GM21390 (cell line): ENCODE results near the gene FKBP6.
A peak's percentile ranks its signal among the peaks of the same experiment; 100 is the strongest.
"Not testable (repeated sequence)": the region's sequence is repeated elsewhere in the genome, so short reads cannot be mapped to it uniquely, and the experiment has no call there.

Experiments used
- ATAC-seq: cut with Tn5 transposase; IDR thresholded peaks from one replicate; pipeline ENCODE4 v1.9.1; 2021; ENCODE audit not compliant: unreplicated experiment

FKBP6 gene, protein sequence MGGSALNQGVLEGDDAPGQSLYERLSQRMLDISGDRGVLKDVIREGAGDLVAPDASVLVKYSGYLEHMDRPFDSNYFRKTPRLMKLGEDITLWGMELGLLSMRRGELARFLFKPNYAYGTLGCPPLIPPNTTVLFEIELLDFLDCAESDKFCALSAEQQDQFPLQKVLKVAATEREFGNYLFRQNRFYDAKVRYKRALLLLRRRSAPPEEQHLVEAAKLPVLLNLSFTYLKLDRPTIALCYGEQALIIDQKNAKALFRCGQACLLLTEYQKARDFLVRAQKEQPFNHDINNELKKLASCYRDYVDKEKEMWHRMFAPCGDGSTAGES

GRCh38 chr7:73327922-73328321 is at the start of gene FKBP6, which contains the start of gene TRIM50:
TSS of gene FKBP6 (plus strand) at chr7:73328161. CDS start at chr7:73328429, 268 bp downstream.
TSS of gene TRIM50 (minus strand) at chr7:73328082. CDS start at chr7:73324787, 3,295 bp downstream.
- ATAC-seq, result not testable (repeated sequence)

- ATAC-seq, result not testable (repeated sequence)
Observed at GRCh38 chr7:73297235-73297634, 30.7 kb upstream of the FKBP6 start.

DNA sequence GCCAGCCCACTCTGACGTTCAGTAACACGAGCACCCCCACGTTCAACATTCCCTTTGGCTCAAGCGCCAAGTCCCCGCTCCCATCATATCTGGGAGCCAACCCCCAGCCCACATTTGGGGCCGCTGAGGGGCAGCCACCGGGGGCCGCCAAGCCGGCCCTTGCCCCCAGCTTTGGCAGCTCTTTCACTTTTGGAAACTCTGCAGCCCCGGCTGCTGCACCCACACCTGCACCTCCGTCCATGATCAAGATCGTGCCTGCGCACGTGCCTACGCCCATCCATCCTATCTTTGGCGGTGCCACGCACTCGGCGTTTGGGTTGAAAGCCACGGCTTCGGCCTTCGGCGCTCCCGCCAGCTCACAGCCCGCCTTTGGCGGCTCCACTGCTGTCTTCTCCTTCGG is 30.3 kb upstream of the FKBP6 start:
- ATAC-seq, result not testable (repeated sequence)

DNA sequence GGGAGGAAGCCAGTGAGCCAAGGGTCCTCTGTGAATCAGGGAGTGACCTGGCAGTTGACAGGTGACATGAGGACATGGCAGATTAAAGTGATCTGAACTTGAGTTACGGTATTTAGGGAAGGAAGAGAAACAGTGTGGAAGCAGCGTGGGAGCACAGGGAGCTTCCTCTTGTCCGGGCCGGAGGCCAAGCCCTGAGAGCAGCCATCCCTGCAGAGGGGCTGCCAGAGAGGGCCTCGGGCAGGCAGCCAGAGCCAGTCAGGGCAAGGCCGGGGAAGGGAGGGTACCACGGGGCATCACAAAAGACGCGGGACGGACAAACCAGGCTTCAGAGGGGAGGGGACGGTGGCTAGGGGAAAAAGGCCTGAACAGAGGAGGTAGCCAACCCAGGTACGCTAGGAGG is 28.1 kb upstream of the FKBP6 start:
- not testable (repeated sequence) for ATAC-seq

DNA sequence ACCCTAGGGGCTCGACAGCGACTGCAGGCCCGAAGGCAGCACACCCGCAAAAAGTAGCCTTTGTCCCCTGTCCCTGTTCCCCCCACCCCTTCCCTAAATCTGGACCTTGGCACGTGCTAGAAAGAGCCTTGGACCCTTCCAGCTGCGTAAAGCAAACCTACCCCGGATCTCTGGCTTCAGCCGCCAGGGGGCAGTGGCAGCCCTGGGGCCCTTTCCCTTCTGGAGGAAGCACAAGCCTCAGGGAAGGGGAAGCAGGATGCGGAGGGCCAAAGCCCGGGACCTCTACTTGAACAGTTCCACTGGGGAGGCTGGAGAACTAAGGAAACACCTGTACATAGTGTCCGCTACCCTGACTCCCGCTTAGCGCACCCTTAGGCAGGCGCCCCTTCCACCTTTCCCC is 26.9 kb upstream of the FKBP6 start:
- not testable (repeated sequence) for ATAC-seq

GRCh38 chr7:73302846-73303245 is 25.1 kb upstream of the FKBP6 start:
- not testable (repeated sequence) for ATAC-seq

DNA sequence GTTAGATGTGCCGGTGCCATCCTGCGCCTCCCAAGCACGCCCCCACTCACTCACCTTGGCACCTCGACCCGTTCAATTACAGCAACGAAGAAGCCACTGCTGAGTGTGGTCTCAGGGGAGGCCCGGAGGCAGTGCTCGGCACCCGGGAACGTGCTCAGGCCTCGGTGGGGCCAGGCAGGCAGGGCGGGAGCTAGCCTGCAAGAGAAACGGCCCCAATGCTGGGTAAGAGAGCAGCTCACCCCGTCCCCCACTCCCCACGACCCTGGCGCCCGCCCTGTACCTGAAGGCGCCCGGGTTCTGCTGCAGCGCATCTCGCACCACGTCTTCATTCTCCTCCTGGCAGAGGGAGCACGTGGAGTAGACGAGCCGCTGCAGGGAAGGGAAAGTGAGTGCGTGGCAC is 24.4 kb upstream of the FKBP6 start:
- ATAC-seq, result no peak

DNA sequence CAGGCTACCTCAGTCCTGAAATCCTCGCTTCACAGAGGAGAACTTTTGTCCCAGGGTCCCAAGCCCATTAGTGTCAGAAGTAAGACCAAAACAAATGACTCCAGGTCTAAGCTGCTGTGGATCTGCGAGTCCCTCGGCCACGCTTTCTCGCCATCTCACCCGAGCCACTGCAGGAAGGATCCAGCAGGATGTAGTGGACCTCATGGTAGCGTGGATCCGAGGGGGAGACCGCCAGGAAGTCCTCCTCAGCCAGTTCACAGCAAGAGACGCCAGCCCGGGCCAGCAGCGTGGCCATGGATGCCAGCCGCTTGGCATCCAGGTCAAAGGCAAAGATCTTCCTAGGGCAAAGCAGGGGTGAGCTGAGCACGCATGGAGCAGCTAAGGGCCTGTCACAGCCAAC is 23.9 kb upstream of the FKBP6 start:
- ATAC-seq, result no peak

- ATAC-seq, result not testable (repeated sequence)
Observed at GRCh38 chr7:73304612-73305387, 23.2 kb upstream of the FKBP6 start.

DNA sequence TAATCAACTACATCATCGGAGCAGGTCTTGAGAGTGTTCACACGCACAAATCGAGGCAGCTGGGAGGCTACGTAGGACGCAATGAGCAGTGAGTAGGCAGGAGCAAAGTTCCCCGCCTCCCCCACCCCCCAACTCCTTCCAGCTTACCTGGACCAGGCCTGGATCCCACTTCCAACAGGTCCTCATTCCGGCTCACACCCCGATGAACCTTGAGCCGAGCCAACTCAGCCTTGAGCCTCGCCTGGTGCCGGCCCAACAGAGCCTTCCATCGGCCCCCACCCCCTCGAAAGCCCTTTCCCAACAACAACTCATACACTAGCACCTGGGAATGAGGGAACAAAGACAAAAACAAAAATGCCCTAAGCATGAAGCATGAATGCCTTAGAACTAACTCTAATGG is 20.5 kb upstream of the FKBP6 start:
- ATAC-seq, result no peak

DNA sequence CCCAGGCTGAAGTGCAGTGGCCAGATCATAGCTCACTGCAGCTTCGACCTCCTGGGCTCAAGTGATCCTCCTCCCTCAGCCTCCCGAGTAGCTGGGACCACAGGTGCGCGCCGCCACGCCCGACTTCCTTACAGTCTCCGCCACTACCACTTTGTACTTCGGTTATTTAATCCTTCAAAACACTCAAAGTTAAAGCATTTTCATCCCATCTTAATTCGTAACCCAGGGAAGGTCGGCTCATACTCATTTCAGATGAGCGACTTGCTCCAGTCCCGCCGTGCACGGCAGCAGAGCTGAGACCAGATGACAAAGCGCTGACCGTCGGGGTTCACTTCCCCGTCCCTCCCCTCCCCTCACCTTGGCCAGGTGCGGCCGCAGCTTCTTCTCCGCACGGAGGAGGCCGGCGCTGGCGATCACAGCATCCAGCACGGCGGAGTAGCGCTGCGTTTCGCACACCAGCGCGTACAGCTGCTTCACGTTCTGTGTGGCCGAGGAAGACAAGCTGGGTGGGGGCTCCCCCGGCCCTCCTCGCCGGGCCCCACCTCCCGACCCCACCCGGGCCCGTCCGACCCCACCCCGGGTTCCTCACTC is 19.8 kb upstream of the FKBP6 start:
- ATAC-seq, result peak; percentile 26

GRCh38 chr7:73308665-73309214 is 19.2 kb upstream of the FKBP6 start, which contains the start of gene NSUN5:
TSS of gene NSUN5 (minus strand) at chr7:73308826. CDS start at chr7:73308790, 36 bp downstream.
- ATAC-seq, result peak; percentile 92

DNA sequence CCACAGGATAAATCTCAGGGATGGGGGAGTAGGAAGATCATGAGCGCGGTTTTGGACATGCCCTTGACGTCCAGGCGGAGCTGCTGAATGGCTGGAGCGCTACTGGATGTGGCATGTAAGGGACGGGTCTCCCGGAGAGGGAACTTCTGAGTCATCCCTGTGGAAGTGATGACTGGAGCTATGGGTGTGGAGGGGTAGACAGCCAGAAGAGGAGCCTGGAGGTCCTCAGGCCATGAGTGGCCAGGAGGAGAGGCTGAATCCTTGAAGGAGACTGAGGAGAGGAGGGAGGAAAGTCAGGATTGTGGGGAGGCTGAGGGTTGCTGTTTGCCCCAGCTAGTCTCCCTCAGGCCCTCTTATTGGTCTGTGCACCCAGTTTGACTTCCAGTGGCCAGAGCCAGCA is 16.5 kb upstream of the FKBP6 start:
- ATAC-seq, result not testable (repeated sequence)

DNA sequence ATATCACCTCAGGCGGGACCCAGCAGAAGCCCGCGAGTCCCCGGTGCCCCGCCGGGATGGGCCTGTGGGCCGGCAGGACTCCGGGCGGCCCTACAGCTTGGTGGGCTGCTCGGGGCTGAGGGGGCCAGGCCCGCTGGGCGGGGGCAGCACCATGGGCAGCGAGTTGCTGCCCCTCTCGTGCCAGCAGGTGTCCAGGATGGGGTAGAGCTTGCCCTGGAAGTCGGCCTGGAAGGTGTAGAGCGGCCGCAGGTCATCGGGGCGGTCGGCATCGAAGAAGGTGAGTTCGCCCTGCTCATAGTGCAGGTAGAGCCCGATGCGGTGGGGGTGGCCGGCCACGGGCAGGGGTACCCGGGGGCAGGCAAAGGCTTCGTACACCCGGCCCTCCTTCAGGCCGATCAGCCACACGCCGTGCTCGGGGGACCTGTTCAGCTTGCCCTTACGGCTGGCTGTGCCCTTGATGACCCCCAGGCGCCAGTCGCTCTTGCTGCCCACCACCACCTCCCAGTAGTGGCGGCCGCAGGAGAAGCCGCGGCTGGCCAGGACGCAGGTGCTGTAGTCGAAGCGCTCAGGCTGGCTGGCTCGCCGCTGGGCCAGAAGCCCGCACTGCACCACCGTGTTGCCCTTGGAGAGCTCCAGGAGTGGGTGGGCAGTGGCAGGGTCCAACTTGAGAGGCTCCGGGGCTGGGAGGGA is 15.0 kb upstream of the FKBP6 start:
- no peak for ATAC-seq

GRCh38 chr7:73313521-73313906 is 14.4 kb upstream of the FKBP6 start:
- ATAC-seq, result no peak

DNA sequence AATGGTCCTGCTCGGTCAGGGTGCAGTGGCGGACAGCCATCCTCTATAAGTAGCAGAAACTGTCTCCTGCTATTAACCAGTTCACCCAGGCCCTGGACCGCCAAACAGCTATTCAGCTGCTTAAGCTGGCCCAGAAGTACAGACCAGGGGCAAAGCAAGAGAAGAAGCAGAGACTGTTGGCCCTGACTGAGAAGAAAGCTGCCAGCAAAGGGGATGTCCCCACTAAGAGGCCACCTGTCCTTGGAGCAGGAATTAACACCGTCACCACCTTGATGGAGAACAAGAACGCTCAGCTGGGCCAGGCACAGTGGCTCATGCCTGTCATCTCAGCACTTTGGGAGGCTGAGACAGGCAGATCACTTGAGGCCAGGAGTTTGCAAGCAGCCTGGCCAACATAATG is 13.7 kb upstream of the FKBP6 start:
- ATAC-seq, result no peak

DNA sequence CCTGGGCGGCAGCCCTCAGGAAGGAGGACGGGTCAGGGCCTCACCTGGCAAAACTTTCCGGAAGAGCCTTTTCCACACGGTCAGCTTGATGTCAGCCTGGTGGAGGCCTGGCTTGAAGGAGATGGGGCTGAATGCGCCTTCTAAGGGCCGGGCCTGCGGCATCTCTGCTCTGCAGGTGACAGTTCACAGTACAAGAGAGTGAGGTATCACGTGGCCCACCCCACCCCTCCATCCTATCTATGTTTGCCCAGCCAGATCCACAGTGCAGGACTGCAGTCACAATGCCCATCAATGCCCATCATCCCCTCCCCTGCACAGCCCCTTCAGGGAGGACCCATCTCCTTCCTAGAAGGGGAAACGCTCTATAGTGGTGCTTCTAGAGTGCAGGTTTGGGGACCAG is 11.4 kb upstream of the FKBP6 start:
- ATAC-seq, result no peak

GRCh38 chr7:73318656-73319204 is 9.2 kb upstream of the FKBP6 start:
- ATAC-seq, result not testable (repeated sequence)

GRCh38 chr7:73319541-73319940 is 8.4 kb upstream of the FKBP6 start:
- not testable (repeated sequence) for ATAC-seq

DNA sequence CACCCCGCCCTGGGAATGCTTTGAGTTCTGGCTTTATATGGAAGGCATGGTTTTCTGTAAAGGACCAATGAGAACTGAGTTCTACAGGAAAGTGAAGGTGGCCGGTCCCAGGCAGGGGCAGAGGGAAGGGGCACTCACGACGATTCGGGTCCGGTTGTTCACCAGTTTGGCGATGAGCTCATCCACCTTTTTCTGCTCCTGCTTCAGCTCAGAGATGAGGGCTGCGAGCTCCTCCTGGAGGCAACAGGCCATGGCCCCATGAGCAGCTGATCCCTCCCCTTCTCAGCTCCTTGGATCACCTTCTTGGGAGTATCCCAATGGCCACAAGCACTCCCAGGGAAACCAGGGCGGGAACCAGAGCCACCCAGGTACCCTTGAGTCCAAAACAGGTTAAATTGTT is 8.0 kb upstream of the FKBP6 start:
- not testable (repeated sequence) for ATAC-seq
